ENCODE results near the gene POLR2H.
"Not testable (repeated sequence)": the region's sequence is repeated elsewhere in the genome, so short reads cannot be mapped to it uniquely, and the experiment has no call there.

POLR2H gene

GRCh38 chr3:184336547-184337398 is 24.7 kb upstream of the POLR2H start:
- DNase-seq: no peak

- DNase-seq: no peak
These were observed 24.2 kb upstream of the POLR2H start, which contains the start of gene FAM131A for GRCh38 chr3:184337399-184337714. FAM131A (plus strand) TSS chr3:184337600; CDS start chr3:184337631, 31 bp downstream.

DNA sequence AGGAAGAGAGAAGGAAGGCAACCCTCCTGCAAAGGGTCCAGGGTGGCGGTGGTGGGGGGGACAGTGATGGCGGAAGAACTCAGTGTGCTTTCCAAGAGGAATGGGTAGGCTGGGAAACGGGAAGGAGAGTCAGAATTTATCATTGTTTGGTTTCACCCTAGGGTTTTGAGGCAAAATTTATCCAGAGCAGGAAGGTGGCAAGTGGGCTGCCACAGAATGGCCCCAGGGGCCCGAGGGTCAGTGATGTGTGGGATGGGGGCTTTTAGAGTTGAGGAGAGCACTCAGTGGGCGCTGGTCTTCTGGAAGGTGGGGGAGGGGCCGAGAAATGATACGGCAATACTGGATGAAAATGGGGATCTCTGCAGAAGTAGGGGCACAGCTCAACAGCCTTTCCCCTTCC is 23.5 kb upstream of the POLR2H start:
- DNase-seq: no peak

DNA sequence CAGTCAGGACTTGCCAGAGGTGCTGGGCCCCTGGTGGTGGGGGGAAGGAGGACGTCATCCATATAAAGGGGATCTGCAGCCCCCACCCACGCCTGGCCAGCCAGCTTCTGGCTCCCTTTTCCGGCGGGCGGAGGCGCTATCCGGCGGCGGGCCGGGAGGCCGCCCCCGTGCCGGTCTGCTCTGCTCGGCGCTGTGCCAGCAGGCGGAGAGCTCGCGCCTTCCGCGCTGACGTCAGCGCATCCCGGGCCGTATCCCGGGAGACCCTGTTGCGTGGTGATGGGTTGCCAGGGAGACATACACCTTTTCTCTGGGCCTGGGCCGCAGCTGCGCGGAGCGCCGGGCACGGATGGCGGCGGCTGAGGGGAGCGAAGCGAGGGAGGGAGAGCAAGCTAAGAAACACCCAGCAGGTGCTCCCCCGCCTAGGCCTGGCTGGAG is 23.0 kb upstream of the POLR2H start:
- DNase-seq: no peak

DNA sequence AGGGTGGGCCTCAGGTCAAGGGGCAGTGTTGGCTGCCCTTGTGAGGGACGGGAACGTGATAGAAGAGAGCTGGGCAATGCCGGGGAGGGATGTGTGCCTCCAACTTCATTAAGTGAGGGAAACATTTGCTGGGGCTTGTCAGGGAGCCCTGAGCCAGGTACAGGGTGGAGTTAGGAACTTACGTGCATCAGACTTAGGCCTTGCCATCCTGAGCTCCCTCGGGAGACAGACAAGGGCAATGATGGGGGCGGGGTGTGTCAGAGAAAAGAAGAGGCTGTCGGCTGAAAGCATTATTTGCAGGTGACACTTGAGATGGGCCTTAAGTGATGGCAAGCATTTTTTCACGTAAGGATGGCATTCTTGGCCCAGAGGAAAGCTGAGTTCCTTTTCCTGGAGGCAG is 22.5 kb upstream of the POLR2H start:
- DNase-seq: no peak

GRCh38 chr3:184339451-184340135 is 21.9 kb upstream of the POLR2H start:
- not testable (repeated sequence) for DNase-seq

GRCh38 chr3:184341925-184342324 is 19.6 kb upstream of the POLR2H start:
- no peak for DNase-seq

- no peak for DNase-seq
These were observed 18.2 kb upstream of the POLR2H start for GRCh38 chr3:184343200-184343876.

- DNase-seq: no peak
These were observed 16.8 kb upstream of the POLR2H start for GRCh38 chr3:184344579-184345316.

DNA sequence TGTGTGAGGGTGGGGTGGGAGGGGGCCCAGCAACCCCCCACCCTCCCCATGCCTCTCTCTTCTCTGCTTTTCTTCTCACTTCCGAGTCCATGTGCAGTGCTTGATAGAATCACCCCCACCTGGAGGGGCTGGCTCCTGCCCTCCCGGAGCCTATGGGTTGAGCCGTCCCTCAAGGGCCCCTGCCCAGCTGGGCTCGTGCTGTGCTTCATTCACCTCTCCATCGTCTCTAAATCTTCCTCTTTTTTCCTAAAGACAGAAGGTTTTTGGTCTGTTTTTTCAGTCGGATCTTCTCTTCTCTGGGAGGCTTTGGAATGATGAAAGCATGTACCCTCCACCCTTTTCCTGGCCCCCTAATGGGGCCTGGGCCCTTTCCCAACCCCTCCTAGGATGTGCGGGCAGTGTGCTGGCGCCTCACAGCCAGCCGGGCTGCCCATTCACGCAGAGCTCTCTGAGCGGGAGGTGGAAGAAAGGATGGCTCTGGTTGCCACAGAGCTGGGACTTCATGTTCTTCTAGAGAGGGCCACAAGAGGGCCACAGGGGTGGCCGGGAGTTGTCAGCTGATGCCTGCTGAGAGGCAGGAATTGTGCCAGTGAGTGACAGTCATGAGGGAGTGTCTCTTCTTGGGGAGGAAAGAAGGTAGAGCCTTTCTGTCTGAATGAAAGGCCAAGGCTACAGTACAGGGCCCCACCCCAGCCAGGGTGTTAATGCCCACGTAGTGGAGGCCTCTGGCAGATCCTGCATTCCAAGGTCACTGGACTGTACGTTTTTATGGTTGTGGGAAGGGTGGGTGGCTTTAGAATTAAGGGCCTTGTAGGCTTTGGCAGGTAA is 16.0 kb upstream of the POLR2H start:
- peak; percentile 33 for DNase-seq

- no peak for DNase-seq
These were observed 14.9 kb upstream of the POLR2H start for GRCh38 chr3:184346480-184347190.

DNA sequence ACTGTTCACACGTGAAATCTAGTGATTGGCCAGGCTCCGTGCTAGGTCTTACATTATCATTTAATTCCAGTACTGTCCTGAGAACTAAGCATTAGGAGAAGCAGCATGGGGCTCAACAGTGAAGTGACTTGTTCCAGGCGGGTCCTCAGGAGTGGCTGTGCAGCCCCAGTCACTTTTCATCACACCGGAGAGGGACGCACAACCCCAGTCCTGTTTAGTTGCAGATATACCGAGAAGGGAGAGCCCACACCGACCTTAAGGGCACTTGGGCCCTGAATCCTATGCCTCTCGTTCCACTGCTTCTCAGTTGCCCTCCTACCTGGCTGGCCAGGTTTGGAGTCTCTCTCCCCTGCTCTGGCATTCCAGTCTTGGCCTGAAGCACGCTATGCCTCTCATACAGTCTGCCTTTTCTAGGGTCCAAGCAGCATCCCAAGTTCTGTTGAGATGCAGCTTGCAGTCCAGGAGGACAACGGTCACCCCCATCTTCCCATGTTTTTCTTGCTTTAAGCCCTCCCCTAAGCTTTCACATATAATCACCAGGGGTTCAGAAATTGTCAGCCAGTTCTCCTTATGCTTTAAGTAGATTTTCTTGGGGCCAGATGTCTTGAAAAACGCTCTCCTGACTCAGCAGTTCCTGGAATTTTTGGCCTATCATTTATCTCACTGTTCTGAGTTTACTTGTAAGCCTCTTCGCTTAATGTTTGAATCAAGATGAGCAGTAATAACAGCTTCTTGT is 14.0 kb upstream of the POLR2H start:
- DNase-seq: no peak

GRCh38 chr3:184348057-184348382 is 13.5 kb upstream of the POLR2H start:
- no peak for DNase-seq

GRCh38 chr3:184349563-184350470 is 11.7 kb upstream of the POLR2H start:
- DNase-seq: no peak

DNA sequence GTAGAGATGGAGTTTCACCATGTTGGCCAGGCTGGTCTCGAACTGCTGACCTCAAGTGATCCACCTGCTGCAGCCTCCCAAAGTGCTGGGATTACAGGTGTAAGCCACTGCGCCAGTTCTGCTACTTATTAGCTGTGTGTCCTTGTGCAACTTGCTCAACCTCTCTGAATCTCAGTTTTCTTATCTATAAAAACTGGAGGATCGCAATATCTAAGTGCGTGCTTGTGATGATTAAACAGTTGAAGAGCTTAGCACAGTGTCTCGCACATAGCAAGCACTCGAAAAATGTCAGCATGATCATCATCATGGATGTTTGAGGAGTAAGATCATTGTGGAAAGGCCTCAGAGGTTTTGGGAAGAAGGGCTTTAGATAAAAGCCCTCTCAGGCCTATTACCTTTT is 10.9 kb upstream of the POLR2H start:
- no peak for DNase-seq

- DNase-seq: no peak
These were observed 9.9 kb upstream of the POLR2H start for GRCh38 chr3:184351511-184352148.

DNA sequence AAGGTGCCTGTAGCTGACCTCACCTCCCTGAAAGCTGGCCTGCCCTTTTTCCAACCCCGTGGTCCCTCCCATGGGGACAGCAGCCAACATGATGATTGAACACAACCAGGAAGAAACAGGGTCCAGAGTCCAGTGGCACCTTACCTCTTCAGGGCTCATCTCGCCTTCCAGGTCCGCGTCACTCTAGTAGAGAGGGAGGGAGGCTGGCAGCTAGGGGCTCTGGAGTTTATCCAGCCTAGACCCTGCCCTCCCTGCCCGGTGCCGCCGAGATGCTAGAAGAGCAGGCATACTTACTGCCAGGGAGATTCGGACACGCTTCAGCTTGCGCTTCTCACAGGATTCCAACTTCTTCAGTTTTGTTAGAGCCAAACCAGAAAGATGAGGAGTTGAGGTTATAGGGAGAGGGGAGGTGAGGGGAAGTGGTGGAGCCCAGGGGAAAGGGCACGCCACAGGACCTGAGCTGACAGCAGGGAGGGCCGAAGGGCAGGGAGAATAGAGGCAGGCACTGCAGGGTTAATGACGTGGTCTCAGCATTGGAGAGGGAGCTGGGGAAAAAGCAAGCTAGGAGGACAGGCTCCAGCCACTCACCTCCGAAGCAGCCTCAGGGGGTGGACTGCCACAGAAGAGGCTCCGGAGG is 9.2 kb upstream of the POLR2H start:
- no peak for DNase-seq

- DNase-seq: no peak
These were observed 8.5 kb upstream of the POLR2H start for GRCh38 chr3:184352897-184353545.
